Caco-2 (cell line): ENCODE results near the gene RUBCN. TPM values are rescaled to one million over a fixed set of nuclear protein-coding genes. Genes with fewer than 3 reads are reported as not detected.
A peak's percentile ranks its signal among the peaks of the same experiment; 100 is the strongest.
"Not testable (repeated sequence)": the region's sequence is repeated elsewhere in the genome, so short reads cannot be mapped to it uniquely, and the experiment has no call there.

Experiments used
- BruUV-seq: library from RNA; stranded (reverse); fragments of 400-500 nt; replicated peaks from 2 replicates; lab custom pipeline; 2021; lab: Mats Ljungman, UMichigan
- CTCF ChIA-PET: fragments of 300-600 bp; sonication (Branson Sonifier 250); formaldehyde crosslinking; loops from one replicate; lab custom pipeline; 2022; ENCODE audit warnings: antibody characterized with exemption; lab: Charles Lee
- POLR2A ChIA-PET: fragments of 300-600 bp; sonication (Branson Sonifier 250); formaldehyde crosslinking; loops from one replicate; lab custom pipeline; 2022; ENCODE audit warnings: antibody characterized with exemption; lab: Charles Lee
- DNase-seq, 2 experiments: peaks; one replicate each; pipeline versions ENCODE4 v3.0.0 to v3.0.0-alpha.2; 2020 to 2022
- H3K27me3 ChIP-seq: replicated peaks from 2 replicates; pipeline ENCODE4 v1.6.0; 2011; ENCODE audit warnings: low read length; ENCODE audit not compliant: control insufficient read depth, insufficient read depth
- H3K36me3 ChIP-seq: 2 replicates; pipeline ENCODE4 v1.5.1; 2011; ENCODE audit warnings: low read length; ENCODE audit not compliant: control insufficient read depth, insufficient read depth
- H3K4me1 ChIP-seq: fragments of 250-450 bp; sonication (Bioruptor Pico); 2 replicates; pipeline ENCODE4 v1.5.1; 2020; ENCODE audit warnings: mild to moderate bottlenecking
- H3K4me3 ChIP-seq: 2 replicates; pipeline ENCODE4 v1.5.1; 2011; ENCODE audit warnings: low read depth, mild to moderate bottlenecking, control low read depth, low read length
- H3K9me3 ChIP-seq: fragments of 250-450 bp; sonication (Bioruptor Pico); 2 replicates; pipeline ENCODE4 v1.5.1; 2020; ENCODE audit warnings: mild to moderate bottlenecking, moderate library complexity
- H3K27ac Mint-ChIP-seq: one replicate; pipeline ENCODE4 v1.8.0; 2022; ENCODE audit warnings: mixed read lengths; ENCODE audit not compliant: unreplicated experiment
- H3K27me3 Mint-ChIP-seq: one replicate; pipeline ENCODE4 v1.8.0; 2022; ENCODE audit warnings: mixed read lengths; ENCODE audit not compliant: insufficient read depth, unreplicated experiment
- H3K36me3 Mint-ChIP-seq: one replicate; pipeline ENCODE4 v1.8.0; 2022; ENCODE audit warnings: mild to moderate bottlenecking, mixed read lengths; ENCODE audit not compliant: insufficient read depth, unreplicated experiment
- H3K4me1 Mint-ChIP-seq: one replicate; pipeline ENCODE4 v1.8.0; 2022; ENCODE audit warnings: low read depth, mixed read lengths; ENCODE audit not compliant: unreplicated experiment
- H3K4me3 Mint-ChIP-seq: one replicate; pipeline ENCODE4 v1.8.0; 2022; ENCODE audit warnings: mild to moderate bottlenecking, moderate library complexity, mixed read lengths; ENCODE audit not compliant: unreplicated experiment
- H3K9me3 Mint-ChIP-seq: one replicate; pipeline ENCODE4 v1.8.0; 2022; ENCODE audit warnings: mixed read lengths; ENCODE audit not compliant: unreplicated experiment
- intact Hi-C: fragments of 100-400 bp; cut with micrococcal nuclease; formaldehyde crosslinking; loops from one replicate; pipeline ENCODE4 v1.10.0; 2022; ENCODE audit not compliant: unreplicated experiment
- total RNA-seq: library from RNA; stranded (reverse); gene quantifications from 2 replicates; pipeline ENCODE4 v1.2.3, GENCODE V29; 2022

The RUBCN gene
- total RNA-seq, 1 experiment from 2014 or later, result 10.6 TPM

DNA sequence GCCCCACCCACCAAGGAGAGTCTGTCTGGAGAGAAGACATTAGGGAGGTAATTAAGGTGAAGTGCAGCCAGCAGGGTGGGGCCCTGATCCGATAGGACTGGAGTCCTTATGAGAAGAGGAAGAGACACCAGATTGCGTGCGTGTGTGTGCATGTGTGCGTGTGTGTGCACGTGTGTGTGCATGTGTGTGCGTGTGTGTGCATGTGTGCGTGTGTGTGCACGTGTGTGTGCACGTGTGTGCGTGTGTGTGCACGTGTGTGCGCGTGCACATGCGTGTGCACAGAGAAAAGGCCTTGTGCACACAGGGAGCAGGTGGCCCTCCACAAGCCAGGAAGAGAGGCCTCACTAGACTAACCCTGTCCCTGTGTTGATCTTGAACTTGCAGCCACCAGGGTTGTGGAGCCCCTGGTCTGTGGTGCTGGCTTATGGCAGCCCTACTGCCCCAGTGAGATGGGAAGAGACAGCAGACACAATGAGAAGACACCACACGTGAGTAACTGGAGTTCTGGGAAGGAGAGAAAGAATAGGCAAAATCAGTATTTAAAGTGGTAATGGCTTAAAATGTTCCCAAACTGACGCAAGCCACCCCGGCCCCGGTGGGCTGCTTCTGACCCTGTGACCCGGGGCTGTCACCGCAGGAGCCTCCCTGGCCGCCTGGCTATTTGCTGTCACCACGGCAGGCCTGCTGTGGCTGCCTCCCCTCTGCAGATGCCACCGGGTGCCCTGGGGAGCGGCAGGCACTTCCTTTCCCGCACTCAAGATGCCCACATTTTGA lies 73.2 kb downstream of the RUBCN start:
- BruUV-seq, POLR2A ChIA-PET, H3K9me3 Mint-ChIP-seq, H3K27ac Mint-ChIP-seq, H3K27me3 Mint-ChIP-seq, H3K27me3 ChIP-seq, H3K36me3 ChIP-seq, DNase-seq, CTCF ChIA-PET, H3K36me3 Mint-ChIP-seq, intact Hi-C loops, H3K9me3 ChIP-seq, H3K4me3 ChIP-seq: not testable (repeated sequence)
- Mint-ChIP-seq H3K4me3 (peak overlapping the region; percentile 38), H3K4me1 (peaks cover 13% of the 10 kb centered on the region)
- H3K4me1 ChIP-seq, result peaks cover 12% of the 10 kb centered on the region

DNA sequence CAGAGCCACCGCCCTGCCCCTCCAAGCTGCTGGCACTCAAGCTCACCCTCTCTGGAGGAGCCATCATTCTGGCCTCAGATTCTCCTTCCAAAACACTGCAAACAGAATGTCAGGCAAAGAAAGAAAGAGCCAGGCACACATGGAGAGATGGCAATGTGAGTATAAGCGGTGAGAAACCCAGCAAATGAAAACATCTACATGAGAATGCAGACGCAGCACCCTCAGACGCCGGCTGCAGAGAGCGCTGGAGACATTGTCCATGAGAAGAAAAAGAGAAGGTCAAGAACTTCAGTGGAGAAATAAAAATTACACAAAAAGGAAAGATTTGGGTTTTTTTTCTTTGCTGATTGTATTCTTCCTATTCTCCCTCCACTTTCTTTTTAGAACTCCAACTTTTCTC lies 74.4 kb downstream of the RUBCN start:
- H3K4me1 Mint-ChIP-seq, H3K27me3 ChIP-seq, H3K27ac Mint-ChIP-seq, H3K4me3 ChIP-seq, H3K4me3 Mint-ChIP-seq, POLR2A ChIA-PET, intact Hi-C loops, H3K36me3 ChIP-seq, DNase-seq, BruUV-seq, H3K36me3 Mint-ChIP-seq, CTCF ChIA-PET, H3K4me1 ChIP-seq, H3K9me3 Mint-ChIP-seq, H3K27me3 Mint-ChIP-seq, H3K9me3 ChIP-seq: not testable (repeated sequence)

DNA sequence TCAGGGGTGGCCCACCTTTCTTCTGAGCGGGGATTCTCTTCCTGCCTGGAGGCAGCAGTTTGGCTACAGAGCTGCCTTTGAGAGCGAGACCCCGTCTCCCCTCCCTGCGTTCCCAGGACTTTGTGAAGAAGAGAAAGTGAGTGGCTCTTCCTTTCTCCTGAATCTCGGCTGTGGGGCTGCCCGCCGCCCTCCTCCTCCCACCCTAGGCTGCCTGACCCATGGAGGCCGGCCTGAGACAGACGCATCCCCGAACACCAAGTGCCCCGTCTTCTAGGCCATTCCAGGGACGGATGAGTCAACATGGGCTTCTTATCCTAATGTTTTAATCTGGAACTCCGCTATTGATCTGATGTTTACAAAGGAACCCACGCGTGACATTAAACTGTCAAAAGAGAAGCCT lies 74.8 kb downstream of the RUBCN start:
- H3K27ac Mint-ChIP-seq, H3K4me1 Mint-ChIP-seq: not testable (repeated sequence)

DNA sequence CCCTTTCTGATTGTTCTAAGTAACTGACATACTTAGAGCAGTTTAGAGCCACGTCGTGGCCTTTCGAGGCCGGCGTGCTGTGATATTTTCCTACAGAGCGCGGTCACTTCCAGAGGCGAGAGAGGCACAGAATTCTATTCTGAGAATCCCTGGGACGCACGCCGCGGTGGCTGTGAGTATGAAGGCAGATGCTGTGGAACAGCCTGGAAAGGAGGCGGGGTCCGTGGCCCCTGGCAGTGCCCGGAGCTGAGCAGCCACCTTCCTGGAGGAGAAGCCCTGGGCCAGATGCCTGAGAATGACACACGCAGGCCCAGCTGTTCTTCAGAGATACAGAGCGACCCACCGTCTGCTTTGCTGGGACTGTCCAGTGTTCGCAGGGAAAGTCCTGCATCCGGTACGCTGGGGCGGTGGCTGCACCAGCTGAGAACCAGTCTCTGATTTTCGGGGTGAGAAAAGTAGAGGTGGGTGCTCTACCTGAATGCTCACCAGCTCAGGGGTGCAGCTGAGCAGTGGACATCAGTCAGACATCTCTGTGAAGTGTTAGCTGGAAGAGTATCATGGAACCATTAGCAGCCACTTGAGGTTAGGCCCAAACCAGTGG lies 75.4 kb downstream of the RUBCN start:
- H3K4me1 Mint-ChIP-seq, BruUV-seq, H3K36me3 Mint-ChIP-seq, H3K4me1 ChIP-seq, POLR2A ChIA-PET, H3K36me3 ChIP-seq, H3K27me3 Mint-ChIP-seq, H3K9me3 ChIP-seq, H3K27ac Mint-ChIP-seq, H3K27me3 ChIP-seq, CTCF ChIA-PET, H3K9me3 Mint-ChIP-seq, DNase-seq, H3K4me3 Mint-ChIP-seq, intact Hi-C loops, H3K4me3 ChIP-seq: not testable (repeated sequence)

More for the DNA sequence above, 74.8 kb downstream of the RUBCN start:
- H3K4me3 ChIP-seq, H3K27me3 Mint-ChIP-seq, H3K36me3 Mint-ChIP-seq, intact Hi-C loops, DNase-seq, H3K36me3 ChIP-seq, H3K27me3 ChIP-seq, BruUV-seq, H3K9me3 ChIP-seq, H3K4me3 Mint-ChIP-seq, CTCF ChIA-PET, H3K9me3 Mint-ChIP-seq, H3K4me1 ChIP-seq, POLR2A ChIA-PET: not testable (repeated sequence)

DNA sequence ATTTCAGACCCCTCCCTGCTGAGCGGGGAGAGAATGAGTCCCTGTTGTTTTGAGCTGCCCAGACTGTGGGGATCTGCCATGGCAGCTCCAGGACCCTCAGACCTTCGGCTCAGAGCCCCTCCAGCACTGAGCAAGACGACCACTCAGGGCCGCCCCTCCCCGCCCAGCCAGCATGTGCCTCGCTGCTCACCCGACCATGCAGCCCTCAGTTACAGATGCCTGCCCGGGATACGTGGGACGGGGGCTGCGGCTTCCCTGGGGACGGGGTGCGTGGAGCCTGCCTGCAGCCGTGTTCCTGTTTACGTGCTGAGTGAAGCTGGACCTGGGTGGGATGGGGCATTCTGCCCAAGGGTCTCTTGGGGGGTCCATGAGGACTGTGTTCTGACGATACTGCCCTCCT lies 77.0 kb downstream of the RUBCN start:
- H3K4me3 ChIP-seq, H3K9me3 Mint-ChIP-seq, H3K27me3 ChIP-seq, intact Hi-C loops, H3K36me3 Mint-ChIP-seq, CTCF ChIA-PET, DNase-seq, H3K36me3 ChIP-seq, BruUV-seq, H3K27ac Mint-ChIP-seq, POLR2A ChIA-PET, H3K4me1 Mint-ChIP-seq, H3K4me1 ChIP-seq, H3K9me3 ChIP-seq, H3K27me3 Mint-ChIP-seq: not testable (repeated sequence)
- H3K4me3 Mint-ChIP-seq, result peak overlapping the region; percentile 24

DNA sequence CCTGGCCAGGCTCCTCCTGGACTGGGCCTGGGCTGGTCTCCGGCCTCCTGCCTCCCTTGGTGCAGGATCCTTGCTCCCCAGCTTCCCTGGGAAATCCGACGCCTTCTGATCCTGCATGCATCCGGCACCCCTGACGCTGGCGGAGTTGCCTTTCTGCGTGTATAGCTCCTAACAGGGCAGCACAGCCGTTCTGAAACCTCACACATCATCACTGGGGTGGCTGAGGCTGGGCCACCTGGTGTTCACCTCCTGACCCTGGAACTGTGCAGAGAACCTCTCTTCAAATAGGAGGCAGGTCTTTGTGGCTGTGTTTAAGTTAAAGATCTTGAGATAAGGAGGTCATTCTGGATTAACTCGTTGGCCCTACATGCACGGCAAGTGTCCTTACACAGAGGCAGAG lies 77.6 kb downstream of the RUBCN start:
- CTCF ChIA-PET, intact Hi-C loops: not testable (repeated sequence)

DNA sequence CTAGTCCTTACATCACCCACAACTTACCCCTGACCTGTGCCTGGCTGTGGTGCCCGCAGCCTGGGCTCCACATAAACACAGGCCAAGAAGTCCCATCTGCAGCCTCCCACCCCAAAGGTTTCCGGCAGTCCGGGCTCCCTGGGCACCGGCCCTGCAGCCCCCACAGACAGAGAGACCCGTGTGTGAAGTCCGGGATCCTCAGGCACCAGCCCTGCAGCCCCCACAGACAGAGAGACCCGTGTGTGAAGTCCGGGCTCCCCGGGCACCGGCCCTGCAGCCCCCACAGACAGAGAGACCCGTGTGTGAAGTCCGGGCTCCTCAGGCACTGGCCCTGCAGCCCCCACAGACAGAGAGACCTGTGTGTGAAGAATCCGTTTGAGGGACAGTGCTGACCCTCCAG lies 78.0 kb downstream of the RUBCN start:
- POLR2A ChIA-PET, DNase-seq, H3K27me3 Mint-ChIP-seq, H3K36me3 ChIP-seq, H3K9me3 ChIP-seq, H3K4me3 ChIP-seq, CTCF ChIA-PET, H3K4me1 ChIP-seq, H3K4me1 Mint-ChIP-seq, H3K27ac Mint-ChIP-seq, H3K27me3 ChIP-seq, intact Hi-C loops, H3K36me3 Mint-ChIP-seq, H3K4me3 Mint-ChIP-seq, H3K9me3 Mint-ChIP-seq, BruUV-seq: not testable (repeated sequence)

More for the DNA sequence above, 77.6 kb downstream of the RUBCN start:
- H3K27ac Mint-ChIP-seq, H3K9me3 ChIP-seq, H3K27me3 ChIP-seq, H3K4me3 ChIP-seq, H3K4me1 Mint-ChIP-seq, H3K27me3 Mint-ChIP-seq, H3K9me3 Mint-ChIP-seq, H3K36me3 ChIP-seq, BruUV-seq, H3K36me3 Mint-ChIP-seq, POLR2A ChIA-PET, H3K4me1 ChIP-seq: not testable (repeated sequence)
- H3K4me3 Mint-ChIP-seq, result peak overlapping the region; percentile 24
- peak; percentile 57 to 65 for DNase-seq
